Measurements from ENCODE around the gene CREB5. TPM values are rescaled to one million over a fixed set of nuclear protein-coding genes. Genes with fewer than 3 reads are reported as not detected.

The CREB5 gene
- total RNA-seq, 1 donor from 2014 or later, result 52.7 TPM

DNA sequence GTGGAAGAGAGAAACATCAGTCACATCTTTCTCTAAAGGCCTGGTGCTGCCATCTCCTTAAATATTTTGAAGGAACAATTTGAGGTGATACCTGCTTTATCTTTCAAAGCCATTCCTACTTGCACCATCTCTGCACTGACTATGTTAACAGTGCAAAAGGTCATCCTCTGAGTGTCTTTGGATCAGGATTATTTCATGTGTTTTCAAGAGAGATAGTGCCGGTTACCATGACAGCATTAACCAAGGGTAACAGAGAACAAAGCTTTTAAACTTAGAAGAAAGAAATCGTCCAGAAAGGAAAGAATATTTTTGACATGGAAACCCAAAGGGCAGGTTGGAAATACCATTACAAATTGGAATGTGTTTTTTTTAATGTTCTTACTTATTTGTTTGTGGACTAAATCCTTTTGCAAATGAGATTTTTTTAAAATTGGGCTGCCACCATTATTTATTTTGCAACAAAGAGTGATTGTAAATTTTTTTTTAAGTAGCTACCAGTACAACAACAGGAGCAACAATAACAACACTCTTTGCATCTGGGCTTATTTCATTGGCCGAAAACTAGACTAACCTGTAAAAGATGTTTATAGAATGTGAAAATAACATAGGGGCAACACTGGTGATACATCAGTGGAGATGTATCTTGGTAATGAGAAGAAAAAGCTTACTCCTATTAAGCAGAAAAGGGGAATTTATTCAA is 234.2 kb downstream of the CREB5 start:
- no peak for DNase-seq

GRCh38 chr7:28647076-28647421 is 234.7 kb downstream of the CREB5 start:
- no peak for DNase-seq

DNA sequence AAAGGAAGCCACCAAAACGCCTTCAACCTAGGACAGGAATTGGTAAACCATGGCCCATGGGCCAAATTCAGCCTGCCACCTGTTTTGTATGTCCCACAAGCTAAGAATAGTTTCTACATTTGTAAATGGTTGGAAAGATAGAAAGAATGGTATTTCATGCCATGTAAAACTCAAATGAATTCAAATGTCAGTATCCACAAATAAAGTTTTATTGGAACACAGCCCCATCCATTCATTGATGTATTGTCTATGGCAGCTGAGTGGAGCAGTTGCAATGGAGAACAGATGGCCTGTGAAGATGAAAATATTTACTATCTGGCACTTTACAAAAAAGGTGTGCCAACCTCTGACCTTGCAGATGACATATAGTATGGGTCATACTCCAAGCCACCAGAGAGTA is 236.9 kb downstream of the CREB5 start:
- DNase-seq, result no peak

GRCh38 chr7:28649811-28650210 is 237.5 kb downstream of the CREB5 start:
- DNase-seq, result no peak

- DNase-seq, result no peak
Observed at GRCh38 chr7:28654110-28654509, 241.8 kb downstream of the CREB5 start.

GRCh38 chr7:28656529-28656928 is 244.2 kb downstream of the CREB5 start:
- DNase-seq, result no peak

- DNase-seq, result peak; percentile 43
Observed at GRCh38 chr7:28658381-28658780, 246.1 kb downstream of the CREB5 start.

DNA sequence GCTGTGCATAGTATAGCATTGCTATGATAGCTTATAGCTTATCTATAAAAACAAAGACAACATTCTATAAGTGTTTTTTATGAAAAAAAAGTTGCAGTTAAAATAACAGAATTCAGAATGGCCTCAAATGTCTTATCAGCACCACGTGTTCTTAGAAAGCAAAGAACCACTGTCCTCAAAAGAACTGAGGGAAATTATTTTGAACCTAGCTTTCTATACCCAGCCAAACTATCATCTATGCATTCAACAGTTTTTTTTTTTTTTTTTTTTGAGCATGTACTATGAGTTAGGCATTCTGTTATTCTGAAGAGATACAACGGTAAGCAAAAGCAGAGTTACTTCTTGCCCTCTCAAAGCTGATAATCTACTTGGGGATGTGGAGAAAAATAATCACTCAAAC is 247.8 kb downstream of the CREB5 start:
- DNase-seq, result no peak

- DNase-seq, result peak; percentile 64
Observed at GRCh38 chr7:28661826-28662595, 249.7 kb downstream of the CREB5 start.

DNA sequence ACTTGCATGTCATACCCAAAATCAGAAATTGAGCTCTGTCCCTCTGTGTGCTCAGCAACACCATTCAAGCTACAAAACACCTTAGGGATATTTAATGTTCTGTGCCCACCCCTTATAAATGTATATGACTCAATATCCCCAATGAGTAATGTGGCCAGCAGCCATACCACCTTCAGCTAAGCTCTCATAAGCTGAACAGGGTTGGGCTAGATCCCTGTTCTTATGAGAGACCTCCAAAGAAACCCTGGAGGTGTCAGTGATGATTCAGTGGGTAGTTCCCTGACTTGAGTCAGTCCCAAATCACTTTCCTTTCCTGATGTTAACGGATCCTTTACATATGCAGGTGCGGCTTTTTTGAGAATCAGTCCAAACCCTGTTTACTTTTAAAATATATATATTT is 253.8 kb downstream of the CREB5 start:
- DNase-seq, result no peak

DNA sequence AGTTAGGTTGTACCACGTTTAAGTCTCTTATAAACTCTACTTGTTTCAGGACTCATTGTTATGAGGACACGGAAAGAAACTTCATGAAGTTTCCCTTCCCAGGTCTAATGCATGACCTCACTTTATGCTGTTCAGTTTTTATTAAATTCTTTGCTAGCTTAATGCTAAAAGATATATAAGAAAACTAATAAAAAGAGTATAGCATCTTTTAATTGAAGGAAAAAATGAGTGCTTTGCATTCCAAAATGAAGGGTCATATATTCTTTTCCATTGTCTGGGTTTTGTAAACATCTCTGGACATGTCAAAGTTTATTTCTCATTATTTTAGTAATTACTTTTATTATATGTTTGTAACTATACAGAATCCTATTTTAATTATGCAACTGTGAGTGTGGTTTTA is 255.8 kb downstream of the CREB5 start:
- no peak for DNase-seq

DNA sequence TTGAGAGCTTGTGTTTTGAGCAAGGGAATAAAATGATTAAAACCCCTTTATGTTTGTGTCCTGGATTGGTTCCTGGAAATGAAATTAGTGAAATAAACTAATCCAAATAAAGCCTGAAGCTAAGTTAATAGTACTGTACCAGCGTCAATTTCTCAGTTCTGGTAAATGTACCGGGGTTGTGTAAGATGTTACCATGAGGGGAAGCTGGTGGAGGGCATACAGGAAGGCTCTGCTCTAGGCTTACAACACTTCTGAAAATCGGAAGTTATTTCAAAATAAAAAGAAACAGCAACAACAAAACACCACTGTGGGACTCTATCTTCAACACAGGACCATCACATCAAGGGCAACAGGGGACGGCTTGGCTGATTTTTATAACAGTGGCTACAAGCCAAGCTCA is 257.0 kb downstream of the CREB5 start:
- DNase-seq, result no peak

DNA sequence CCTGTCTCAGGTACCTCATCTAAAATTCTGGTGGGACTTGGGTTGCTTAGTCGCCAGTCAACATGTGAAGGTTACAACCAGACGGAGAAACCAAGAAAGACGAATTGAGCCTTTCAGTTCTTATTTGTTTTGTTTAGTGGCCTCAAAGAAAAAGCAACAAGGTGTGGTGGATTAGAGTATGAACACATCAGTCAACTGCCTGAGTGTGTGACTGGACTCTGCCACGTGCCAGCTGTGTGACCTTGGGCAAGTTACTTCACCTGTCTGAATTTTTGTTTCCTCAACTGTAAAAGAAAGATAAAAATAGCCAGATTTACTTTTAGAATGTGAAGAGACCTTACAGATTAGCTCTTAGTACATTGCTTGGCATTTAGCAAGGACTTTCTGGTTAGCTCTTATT is 259.2 kb downstream of the CREB5 start:
- no peak for DNase-seq

GRCh38 chr7:28672397-28672797 is 260.1 kb downstream of the CREB5 start:
- DNase-seq, result no peak

DNA sequence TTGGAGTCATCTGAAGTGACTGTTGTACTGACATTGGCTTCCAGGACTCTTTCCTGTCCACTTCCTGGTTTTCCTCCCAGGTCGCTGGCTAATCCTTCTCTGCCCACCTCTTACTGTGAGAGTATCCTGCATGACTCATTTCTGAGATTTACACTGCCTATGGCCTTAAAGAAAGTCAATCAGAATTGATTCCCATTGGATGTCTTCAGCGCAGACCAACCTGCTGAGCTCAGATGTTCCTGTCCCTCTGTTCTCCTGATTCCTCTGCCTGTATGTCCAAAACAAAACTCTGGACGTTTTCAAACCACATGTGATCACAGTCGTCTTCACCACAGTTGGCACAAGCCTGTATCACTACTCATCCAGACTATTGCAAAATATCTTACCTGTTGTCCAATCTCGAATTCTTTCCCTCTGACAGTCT is 262.1 kb downstream of the CREB5 start:
- DNase-seq, result no peak

- DNase-seq, result no peak
Observed at GRCh38 chr7:28675429-28675828, 263.1 kb downstream of the CREB5 start.

- no peak for DNase-seq
Observed at GRCh38 chr7:28677668-28678067, 265.4 kb downstream of the CREB5 start.

DNA sequence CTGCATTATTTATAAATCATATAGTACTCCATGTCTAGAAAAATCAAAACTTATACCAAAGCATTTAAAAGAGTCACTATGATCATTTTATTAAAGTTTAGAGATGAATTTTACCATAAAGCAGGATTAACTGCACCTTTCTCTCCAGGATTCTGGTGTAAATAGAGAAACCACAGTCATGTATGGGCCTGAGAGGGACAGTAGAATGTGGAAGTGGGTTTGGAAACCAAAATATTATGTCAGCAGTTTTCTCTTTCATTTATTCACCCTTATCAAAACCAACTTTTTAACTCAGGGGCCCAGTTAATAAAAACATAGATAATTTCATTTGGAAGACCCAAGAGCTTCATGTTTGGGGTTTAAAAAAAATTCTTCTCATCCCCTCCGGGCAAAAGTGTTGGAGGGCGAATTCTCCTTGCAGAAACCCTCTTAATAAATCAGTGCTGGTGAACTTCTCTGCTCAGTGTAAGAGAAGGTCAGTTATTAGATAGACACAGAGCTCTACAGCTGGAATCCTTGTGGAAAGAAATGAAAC is 266.2 kb downstream of the CREB5 start:
- no peak for DNase-seq

DNA sequence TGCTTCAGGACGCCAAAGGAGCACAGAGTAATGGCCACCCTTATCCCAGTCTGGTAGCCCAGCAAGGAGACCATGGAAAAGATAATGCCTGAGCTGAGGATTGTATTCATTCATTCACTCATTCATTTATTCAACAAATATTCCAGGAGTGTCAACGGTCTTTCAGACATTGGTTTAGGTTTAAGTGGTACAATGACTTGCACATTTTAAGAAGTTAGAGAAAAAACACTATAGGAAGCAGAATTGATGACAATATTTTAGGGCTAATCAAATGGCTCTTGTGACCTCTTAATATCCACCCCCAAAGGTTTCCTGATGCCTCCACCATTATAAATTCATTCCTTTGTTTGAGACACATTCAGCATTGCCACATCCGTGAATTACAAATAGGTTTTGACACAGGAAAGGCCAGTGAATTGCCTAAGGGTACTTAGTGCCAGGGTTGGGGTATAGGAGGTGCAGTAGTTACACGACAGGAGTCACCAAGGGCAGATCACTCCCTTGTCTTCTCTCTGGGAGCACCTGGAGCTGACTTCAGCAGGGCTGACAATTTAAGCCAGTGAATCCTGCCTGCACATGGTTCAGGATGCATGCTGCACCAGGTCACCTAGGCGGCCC is 269.5 kb downstream of the CREB5 start:
- DNase-seq, result no peak

DNA sequence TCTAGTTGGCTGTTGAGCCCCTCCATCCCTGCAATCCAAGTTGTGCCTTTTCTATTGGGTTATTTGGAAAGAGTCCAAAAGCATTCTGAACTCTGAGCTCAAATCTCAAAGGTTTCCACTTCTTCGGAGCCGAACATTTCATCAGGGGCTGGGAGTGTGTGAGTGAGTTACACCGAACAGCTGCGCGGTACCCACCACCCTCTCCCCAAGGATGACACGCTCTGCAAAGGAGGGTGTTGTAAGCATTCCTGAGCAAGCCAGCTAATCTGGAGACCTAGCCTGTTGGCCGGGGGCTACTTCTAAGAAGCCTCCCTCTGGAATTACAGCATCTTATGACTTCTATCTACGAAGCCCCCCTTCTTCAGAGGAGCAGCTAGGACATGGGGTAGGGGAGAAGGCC is 270.5 kb downstream of the CREB5 start:
- peak; percentile 63 for DNase-seq

- DNase-seq, result no peak
Observed at GRCh38 chr7:28684650-28685241, 272.4 kb downstream of the CREB5 start.

GRCh38 chr7:28685242-28685643 is 272.9 kb downstream of the CREB5 start:
- no peak for DNase-seq
